RWPE1 (cell line): ENCODE measurements around the gene LANCL3.

Experiments used
- CTCF ChIA-PET: fragments of 350-600 bp; sonication (Branson Sonifier 250); formaldehyde crosslinking; extraction: SDS; loops from one replicate; lab custom pipeline; 2021; lab: Yijun Ruan, JAX
- POLR2A ChIA-PET: fragments of 400-600 bp; formaldehyde crosslinking; extraction: SDS; loops from one replicate; lab custom pipeline; 2020; ENCODE audit warnings: antibody characterized with exemption; ENCODE audit not compliant: low non-redundant PET; lab: Yijun Ruan, JAX
- DNase-seq: peaks from one replicate; pipeline ENCODE4 v3.0.0; 2012; ENCODE audit warnings: low spot score
- H3K27ac ChIP-seq: fragments of 450-650 bp; 2 replicates; pipeline ENCODE4 v1.5.1; 2017
- CTCF ChIP-seq: fragments of 450-650 bp; conservative IDR thresholded peaks from 2 replicates; pipeline ENCODE4 v1.5.1; 2017; ENCODE audit warnings: low read depth, mild to moderate bottlenecking

Gene LANCL3

GRCh38 chrX:37666516-37666915 is 95.1 kb downstream of the LANCL3 start:
- H3K27ac ChIP-seq = no peak overlapping the region
- no peak for TF ChIP-seq CTCF
- POLR2A ChIA-PET = no interaction called here
- CTCF ChIA-PET = no interaction called here
- no peak for DNase-seq

- DNase-seq = no peak
- POLR2A ChIA-PET = no interaction called here
- no peak for TF ChIP-seq CTCF
- H3K27ac ChIP-seq = no peak overlapping the region
- CTCF ChIA-PET = interaction anchor here (0.7 kb wide), 1 partner anchor 36 kb away, joined by 3 read pairs; no protein-coding TSS in a partner anchor
Measured at GRCh38 chrX:37667141-37667540, 95.7 kb downstream of the LANCL3 start.

DNA sequence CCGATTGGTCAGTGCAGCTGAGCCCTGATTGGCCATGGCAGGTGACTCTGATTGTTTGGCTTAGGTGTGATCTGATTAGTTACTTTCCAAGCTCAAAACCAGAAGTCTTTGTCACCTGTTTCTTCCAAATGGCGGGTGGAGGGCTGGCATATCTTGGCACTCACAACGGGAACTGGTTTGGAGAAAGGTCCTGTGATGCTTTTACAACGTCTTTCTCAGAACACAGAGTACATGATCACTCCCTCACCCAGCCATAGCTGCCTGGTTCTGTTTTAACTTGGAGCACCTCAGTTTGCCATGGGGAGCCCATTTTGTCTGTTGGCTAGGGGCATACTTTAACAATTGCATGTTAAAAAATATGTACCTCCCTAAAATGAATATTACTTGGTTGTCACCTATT is 101.1 kb downstream of the LANCL3 start:
- ChIA-PET POLR2A (no interaction called here), CTCF (no interaction called here)
- no peak for DNase-seq
- H3K27ac ChIP-seq = no peak overlapping the region
- no peak for TF ChIP-seq CTCF

DNA sequence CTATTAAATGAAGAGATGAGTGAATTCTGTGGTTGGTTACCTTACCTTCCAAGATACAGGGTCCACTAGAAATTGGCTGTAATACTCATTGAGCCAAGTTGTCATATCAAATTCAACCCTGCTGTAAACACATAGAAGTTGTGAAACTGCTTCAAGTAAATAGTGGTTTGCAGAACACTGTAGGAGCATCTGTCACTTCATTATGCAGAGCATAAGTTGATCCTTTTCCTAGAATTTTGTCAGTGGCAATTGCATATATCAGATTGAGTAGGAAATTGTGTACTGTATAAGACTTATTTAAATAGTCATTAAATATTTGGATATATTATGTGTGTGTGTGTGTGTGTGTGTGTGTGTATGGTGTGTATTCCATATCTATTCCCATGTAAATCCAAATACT is 105.3 kb downstream of the LANCL3 start:
- ChIA-PET POLR2A (no interaction called here), CTCF (no interaction called here)
- TF ChIP-seq CTCF = no peak
- H3K27ac ChIP-seq = no peak overlapping the region
- DNase-seq = no peak

- no peak for DNase-seq
- ChIA-PET CTCF (no interaction called here), POLR2A (no interaction called here)
- no peak overlapping the region for H3K27ac ChIP-seq
- TF ChIP-seq CTCF = no peak
Measured at GRCh38 chrX:37677243-37677642, 105.8 kb downstream of the LANCL3 start.

GRCh38 chrX:37677765-37678164 is 106.3 kb downstream of the LANCL3 start:
- H3K27ac ChIP-seq = no peak overlapping the region
- no peak for TF ChIP-seq CTCF
- ChIA-PET POLR2A (no interaction called here), CTCF (no interaction called here)
- DNase-seq = no peak

DNA sequence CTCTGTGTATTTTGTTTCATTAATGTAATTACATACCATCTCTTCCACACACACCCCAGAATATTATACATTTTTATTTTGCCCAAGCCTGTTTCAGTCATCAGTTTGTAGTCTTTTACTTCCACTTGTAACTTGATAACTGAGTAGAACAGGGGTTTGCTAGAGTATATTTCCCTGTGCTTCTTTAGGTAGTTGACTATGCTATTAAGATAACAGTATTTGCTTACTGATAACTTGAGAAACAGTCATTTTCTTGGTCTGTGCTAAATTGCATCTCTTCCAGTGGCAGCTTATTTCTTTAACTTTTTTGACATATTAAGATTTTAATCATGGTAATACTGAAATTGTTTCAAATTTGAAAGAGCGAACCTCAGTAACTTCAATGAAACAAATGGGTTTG is 107.1 kb downstream of the LANCL3 start:
- no peak for TF ChIP-seq CTCF
- no peak for DNase-seq
- H3K27ac ChIP-seq = no peak overlapping the region
- ChIA-PET CTCF (no interaction called here), POLR2A (no interaction called here)
